ENCODE data around the gene PRKCA.

DNA sequence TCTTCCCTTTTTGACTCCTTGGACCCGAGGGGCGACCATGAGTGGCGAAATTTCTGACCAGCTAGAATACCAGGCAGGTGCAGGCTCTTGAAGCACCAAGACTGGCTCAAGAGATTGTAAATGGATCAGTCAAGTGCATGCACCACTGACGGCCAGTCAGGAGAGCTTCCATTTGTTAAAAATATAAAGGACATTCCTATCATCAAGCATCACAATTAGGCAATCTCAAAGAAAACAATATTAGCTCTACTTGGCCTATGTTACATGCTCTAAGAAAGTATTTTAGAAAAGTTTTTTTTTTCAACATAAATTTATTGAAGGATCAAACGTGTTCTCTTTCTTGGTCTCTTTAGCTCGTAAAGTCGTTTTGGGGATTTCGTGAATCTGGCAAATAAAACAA lies 1.5 kb upstream of the PRKCA start:
- TF ChIP-seq, protein P1, sequence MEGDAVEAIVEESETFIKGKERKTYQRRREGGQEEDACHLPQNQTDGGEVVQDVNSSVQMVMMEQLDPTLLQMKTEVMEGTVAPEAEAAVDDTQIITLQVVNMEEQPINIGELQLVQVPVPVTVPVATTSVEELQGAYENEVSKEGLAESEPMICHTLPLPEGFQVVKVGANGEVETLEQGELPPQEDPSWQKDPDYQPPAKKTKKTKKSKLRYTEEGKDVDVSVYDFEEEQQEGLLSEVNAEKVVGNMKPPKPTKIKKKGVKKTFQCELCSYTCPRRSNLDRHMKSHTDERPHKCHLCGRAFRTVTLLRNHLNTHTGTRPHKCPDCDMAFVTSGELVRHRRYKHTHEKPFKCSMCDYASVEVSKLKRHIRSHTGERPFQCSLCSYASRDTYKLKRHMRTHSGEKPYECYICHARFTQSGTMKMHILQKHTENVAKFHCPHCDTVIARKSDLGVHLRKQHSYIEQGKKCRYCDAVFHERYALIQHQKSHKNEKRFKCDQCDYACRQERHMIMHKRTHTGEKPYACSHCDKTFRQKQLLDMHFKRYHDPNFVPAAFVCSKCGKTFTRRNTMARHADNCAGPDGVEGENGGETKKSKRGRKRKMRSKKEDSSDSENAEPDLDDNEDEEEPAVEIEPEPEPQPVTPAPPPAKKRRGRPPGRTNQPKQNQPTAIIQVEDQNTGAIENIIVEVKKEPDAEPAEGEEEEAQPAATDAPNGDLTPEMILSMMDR (IDR thresholded peaks at IDR 0.05; ENCODE audit: low read depth, low read length) = no peak
- TF ChIP-seq POLR2A (IDR thresholded peaks at IDR 0.05; ENCODE audit: extremely low read depth, insufficient read length) (no peak), MYC (IDR thresholded peaks at IDR 0.05; ENCODE audit: low read depth, low read length) (no peak)
- TF ChIP-seq, protein P2, sequence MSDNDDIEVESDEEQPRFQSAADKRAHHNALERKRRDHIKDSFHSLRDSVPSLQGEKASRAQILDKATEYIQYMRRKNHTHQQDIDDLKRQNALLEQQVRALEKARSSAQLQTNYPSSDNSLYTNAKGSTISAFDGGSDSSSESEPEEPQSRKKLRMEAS (IDR thresholded peaks at IDR 0.05; ENCODE audit: low read depth, low read length) = no peak

Measured in NB4 (cell line).